TTC549 (cell line): ENCODE measurements around the gene CACTIN.
"Not testable (repeated sequence)": the region's sequence is repeated elsewhere in the genome, so short reads cannot be mapped to it uniquely, and the experiment has no call there.

Experiments used
- FAIRE-seq: peaks from 2 replicates; lab custom pipeline; 2012; peaks lifted over from hg19 to GRCh38; lab: Jason Lieb, UNC

Gene CACTIN

GRCh38 chr19:3646336-3647092, 19.9 kb upstream of the CACTIN start:
- FAIRE-seq, result no peak

GRCh38 chr19:3645726-3646125, 19.1 kb upstream of the CACTIN start:
- no peak for FAIRE-seq

DNA sequence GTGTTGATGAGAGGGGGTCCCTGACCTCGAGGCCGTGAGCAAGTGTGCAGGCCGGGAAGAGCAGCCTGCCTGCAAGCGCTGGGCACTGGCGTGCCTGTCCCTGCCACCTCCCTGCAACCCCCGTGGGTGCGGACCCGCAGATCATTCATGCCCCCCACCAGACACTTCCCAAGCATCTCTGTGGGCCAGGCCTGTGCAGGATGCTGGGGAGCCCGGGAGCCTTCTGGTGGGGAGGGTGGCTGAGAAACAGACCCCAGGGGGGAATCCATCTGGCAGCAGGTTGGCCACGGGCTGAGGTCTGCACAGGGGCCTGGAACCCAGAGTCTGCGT, 18.4 kb upstream of the CACTIN start:
- FAIRE-seq, result no peak

DNA sequence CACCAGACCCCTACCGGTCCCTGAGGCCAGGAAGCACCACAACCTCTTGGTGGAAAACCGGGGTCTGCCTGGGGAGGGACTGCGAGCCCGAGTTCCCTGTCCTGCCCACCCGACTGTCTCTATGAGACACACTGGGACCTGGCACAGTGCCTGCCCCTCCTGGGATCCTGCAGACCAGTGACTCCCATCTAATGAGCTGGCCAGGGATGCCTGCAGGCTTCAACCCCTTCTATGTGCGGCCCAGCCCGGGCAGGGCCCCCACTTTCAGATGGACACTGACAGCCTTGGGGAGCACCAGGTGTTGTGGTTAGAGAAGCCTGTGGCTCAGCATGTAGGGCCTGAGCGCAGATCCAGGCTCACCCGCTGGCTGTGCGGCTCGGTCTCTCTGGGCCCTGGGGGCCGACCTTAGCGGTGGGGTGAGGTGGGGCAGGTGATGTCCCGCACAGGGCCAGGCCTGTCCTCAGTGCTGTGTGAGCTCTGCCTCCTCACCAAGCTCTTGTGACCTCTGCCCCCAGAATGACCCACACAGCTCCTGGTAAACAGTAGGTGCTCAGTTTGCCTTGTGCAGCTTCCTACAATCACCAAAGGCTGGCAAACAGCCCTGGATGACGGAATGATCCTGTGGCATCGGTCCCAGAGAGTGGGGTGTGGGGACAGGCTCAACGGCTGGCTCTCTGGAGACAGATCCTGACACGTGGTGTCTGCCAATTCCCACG, 17.9 kb upstream of the CACTIN start:
- no peak for FAIRE-seq

- no peak for FAIRE-seq
Measured at GRCh38 chr19:3643674-3644313, 17.2 kb upstream of the CACTIN start.

DNA sequence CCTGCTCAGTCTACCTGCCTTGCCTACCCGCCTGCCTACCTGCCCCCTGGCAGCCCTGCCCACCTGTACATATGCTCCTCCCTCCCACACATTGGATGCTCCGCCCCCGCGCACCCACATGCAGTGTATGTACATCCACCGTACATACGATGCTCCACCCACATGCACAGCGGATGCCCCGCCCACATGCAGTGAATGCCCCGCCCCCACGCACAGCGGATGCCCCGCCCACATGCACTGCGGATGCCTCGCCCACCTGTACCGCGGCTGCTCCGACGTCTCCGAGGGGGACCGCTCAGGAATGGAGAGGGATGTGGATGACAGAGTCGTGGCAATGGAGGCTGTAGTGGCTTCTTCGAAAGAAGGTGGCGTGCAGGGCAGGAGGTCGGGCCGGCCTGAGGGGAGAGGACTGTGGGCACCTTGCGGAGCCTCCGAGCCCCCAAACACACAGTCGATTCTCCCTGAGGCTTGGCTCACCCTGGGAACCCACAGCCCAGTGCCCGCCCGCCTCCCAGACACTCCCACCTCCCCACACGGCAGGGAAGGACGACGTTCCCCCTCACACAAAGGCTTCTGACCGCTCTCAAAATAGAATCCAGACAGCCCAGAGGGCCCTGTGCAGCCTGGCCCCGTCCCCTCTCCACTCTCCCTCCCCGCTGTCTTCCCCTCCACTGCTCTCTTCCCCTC, 16.5 kb upstream of the CACTIN start:
- FAIRE-seq, result no peak

GRCh38 chr19:3642296-3642695, 15.7 kb upstream of the CACTIN start:
- no peak for FAIRE-seq

DNA sequence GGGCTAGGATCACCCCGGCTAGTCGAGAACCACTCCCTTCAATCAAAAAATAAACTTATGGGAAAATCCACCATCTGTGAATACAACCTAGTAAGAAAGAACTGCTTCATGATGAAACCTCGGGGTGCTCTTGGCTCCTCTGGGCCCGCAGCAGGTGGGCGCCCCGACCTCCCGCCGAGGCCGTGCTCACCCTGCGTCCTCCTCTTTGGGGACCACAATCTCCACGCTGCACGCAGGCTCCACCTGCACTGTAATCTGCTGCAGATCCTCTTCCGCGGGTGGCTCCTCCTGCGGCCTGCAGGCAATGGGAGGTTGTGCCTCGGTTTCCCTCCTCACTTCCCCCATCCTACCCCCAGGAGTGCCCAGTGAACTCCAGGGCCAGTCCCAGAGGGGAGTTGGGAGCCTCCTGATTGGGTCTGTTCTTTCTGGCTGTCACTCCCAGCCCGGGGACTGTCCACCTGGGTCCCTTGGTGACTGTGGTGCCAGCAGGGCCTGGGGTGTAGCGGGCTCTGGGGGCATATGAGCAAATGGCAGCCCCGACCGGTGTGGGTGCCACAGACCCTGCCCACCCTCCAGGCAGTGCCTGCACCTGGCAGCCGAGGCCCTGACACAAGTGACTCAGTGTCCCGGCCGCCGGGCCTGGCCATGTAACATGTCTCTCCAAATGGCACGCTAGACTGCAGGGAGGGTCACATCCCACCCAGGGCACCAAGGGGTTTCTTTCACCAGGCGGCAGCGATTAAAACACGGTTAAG, 15.1 kb upstream of the CACTIN start:
- no peak for FAIRE-seq

DNA sequence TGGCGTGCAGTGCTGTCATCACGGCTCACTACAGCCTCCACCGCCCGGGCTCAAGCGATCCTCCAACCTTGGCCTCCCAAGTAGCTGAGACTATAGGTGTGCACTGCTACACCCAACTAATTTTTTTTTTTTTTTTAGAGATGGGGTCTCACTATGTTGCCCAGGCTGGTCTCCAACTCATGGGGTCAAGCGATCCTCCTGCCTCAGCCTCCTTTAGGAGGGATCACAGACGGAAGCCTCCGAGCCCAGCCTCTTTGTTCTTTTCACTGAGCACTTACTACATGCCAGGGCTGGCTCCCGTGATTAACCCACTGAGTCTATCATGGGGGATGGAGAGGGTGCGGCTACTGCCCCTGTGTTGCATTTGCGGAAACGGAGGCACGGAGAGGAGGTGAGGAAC, 12.9 kb upstream of the CACTIN start:
- FAIRE-seq, result no peak

GRCh38 chr19:3638208-3639193, 11.9 kb upstream of the CACTIN start:
- no peak for FAIRE-seq

- FAIRE-seq, result no peak
Measured at GRCh38 chr19:3637621-3638020, 11.0 kb upstream of the CACTIN start.

GRCh38 chr19:3636962-3637361, 10.4 kb upstream of the CACTIN start:
- FAIRE-seq, result no peak

DNA sequence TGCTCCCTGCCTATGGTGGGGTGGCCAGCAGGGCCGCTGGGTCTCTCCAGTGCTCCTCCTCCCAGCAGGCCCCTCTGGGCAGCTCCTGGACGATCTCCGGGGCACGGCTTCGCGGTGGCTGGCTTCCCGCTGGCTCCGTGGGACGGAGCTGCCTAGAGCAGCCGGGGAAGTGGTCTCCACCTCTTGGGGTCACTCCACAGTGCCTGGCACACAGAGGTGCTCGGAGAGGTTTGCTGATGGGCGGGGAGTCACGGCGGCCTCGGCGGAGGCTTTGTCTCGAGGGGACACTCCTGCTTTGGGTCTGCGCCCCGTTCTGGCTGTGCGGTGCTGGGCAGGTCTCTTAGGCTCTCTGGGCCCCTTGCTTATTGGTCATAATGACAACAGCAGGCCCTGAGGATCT, 9.9 kb upstream of the CACTIN start:
- no peak for FAIRE-seq

GRCh38 chr19:3634496-3635045, 8.0 kb upstream of the CACTIN start:
- no peak for FAIRE-seq

DNA sequence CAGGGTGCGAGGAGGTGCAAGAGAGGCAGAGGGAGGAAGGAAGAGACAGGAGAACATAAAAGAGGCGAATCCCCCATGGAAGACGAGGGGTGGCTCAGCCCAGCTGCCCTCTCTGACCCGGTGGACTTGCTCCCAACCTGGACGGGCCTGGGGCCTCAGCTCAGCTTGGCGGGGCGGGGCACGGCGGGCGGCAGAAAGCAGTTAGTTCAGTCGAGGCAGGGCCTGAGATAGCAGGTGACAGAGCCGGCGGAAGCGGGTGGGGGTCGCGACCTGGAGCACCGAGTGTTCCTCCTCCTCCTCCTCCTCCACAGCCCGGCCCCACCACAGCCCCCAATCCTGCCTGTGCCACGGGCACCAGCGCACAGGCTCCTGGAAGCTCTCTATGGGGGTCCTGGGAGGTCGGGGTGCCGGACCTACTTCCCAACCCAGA, 7.0 kb upstream of the CACTIN start:
- FAIRE-seq, result no peak

GRCh38 chr19:3632739-3633558, 6.4 kb upstream of the CACTIN start:
- FAIRE-seq, result no peak

GRCh38 chr19:3632098-3632497, 5.5 kb upstream of the CACTIN start:
- no peak for FAIRE-seq

GRCh38 chr19:3631053-3631861, 4.7 kb upstream of the CACTIN start:
- no peak for FAIRE-seq

GRCh38 chr19:3628766-3629165, 2.2 kb upstream of the CACTIN start:
- FAIRE-seq, result not testable (repeated sequence)
